HG02870 (cell line): Measurements from ENCODE around the gene PCDHGC4.
A peak's percentile ranks its signal among the peaks of the same experiment; 100 is the strongest.

Source experiments
- ATAC-seq: cut with Tn5 transposase; IDR thresholded peaks from one replicate; pipeline ENCODE4 v1.9.1; 2021; ENCODE audit warnings: mild to moderate bottlenecking, moderate library complexity; ENCODE audit not compliant: unreplicated experiment

The PCDHGC4 gene

DNA sequence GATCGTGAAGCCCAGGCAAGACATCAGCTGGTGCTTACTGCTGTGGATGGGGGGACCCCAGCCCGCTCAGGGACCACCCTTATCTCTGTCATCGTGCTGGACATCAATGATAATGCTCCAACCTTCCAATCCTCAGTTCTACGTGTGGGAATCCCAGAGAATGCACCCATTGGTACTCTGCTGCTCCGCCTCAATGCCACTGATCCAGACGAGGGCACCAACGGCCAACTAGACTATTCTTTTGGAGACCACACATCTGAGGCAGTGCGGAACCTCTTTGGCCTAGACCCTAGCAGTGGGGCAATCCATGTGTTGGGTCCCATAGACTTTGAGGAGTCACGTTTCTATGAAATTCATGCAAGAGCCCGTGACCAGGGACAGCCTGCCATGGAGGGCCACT, 5.0 kb downstream of the PCDHGC4 start:
- ATAC-seq = no peak

DNA sequence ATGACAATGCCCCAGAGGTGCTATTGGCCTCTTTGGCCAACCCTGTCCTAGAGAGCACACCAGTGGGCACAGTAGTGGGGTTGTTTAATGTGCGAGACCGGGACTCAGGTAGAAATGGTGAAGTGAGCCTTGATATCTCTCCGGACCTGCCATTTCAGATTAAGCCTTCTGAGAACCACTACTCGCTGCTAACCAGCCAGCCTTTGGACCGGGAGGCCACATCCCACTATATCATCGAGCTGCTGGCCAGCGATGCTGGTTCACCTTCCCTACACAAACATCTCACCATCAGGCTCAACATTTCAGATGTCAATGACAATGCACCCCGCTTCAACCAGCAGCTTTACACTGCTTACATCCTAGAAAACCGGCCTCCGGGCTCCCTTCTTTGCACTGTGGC, 5.4 kb downstream of the PCDHGC4 start:
- ATAC-seq = no peak

DNA sequence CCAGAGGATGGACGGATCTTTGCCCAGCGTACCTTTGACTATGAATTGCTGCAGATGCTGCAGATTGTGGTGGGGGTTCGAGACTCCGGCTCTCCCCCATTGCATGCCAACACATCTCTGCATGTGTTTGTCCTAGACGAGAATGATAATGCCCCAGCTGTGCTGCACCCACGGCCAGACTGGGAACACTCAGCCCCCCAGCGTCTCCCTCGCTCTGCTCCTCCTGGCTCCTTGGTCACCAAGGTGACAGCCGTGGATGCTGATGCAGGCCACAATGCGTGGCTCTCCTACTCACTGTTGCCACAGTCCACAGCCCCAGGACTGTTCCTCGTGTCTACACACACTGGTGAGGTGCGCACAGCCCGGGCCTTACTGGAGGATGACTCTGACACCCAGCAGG, 5.9 kb downstream of the PCDHGC4 start:
- ATAC-seq = no peak

DNA sequence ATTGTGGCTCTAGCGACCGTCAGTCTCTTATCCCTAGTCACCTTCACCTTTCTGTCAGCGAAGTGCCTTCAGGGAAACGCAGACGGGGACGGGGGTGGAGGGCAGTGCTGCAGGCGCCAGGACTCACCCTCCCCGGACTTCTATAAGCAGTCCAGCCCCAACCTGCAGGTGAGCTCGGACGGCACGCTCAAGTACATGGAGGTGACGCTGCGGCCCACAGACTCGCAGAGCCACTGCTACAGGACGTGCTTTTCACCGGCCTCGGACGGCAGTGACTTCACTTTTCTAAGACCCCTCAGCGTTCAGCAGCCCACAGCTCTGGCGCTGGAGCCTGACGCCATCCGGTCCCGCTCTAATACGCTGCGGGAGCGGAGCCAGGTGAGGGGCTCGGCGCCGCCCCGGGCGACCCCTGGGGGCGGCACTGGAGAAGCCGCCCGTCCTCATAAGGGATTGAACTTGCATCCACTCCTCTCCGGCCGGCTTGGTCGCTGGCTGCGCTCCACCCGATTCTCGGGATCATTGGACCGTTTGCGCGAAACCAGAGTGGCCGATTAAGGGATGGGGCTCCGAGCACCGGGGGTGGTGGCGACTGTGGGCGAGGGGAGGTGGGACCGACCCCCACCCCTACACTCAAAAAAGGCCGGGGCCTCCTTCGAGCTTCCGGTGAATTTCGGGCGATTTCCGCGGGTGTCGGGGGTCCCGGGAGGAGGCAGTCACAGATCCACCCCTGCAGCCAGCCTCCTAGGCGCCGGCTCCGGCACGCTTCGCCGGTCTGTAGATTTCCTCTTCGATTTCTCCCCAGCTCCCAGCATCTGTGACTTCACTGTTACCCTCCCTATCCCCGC, 6.7 kb downstream of the PCDHGC4 start:
- ATAC-seq = peak; percentile 32

DNA sequence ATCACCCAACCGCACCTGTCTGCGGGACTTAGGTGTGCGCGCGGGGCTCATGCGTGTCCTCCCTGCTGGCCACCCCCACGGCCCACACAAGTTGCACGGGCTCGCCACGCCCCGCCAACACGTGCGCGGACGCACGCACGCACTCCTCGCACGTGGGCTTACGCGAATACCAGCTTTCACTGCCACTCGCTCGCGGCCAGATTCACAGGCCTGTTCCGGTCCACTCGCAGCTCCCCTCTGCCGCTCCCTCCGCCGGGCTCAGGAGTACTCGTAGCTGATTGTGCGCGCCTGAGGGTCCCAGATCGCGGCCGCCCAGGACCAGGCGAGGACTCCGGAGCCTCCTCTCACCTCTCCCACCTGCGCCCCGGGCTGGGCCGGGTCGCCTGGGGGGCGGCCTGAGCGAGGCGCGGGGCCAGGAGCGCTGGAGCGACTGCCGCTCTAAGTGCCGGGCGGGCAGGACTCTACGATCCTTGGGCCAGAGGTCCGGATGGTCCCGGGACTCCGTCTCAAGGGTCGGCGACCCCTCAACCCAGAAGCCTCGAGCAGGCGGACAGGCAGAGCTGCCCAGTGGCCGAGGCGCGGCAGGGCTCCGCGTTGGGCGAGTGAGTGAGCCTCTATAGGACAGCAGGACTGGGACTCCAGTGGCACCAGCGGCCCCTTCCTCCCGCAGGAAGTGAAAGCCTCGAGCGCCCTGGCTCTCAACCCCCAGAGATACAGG, 7.5 kb downstream of the PCDHGC4 start:
- peak; percentile 45 for ATAC-seq

DNA sequence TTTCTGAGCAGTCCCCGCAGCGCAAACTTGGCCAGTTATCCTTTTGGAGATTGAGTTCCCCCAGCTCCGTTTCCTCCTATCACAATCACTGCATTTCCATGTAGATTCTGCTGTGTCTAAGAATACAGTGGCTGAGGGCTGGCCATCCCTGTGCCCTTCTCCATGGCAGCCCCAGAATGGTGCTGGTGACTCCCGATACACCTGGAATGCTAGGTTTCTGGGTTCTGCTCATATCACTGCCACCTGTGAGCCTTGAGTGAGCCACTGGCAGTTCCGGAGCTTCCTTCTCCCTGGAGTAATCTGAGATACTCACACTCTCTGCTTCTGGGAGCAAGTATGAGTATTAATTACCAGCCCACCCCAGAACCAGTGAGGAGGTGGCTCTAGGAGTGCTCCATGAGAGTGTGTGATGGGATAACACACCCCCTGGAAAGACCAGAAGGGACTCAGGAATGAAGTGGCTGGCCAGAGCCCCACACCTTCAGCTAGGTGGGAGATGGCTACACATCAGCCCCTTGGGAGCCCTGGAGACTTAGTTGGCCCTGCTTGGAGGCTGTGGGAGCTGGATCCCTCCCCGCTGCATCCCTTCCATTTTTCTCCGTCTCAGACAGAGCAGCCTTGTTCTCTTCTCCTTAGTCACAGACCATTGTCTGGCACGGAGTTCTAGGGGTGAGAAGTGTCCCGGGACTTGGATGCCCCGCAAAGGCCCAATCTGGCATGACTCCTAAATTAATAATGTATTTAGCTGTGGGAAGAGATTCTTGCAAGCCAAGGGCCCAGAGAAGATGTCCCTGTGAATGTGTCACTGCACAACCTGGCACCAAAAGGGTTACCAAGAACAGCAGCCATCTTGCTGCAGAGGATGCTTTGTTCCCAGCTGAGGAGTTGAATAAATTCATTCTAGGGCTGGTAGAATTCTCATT, 8.9 kb downstream of the PCDHGC4 start:
- no peak for ATAC-seq

DNA sequence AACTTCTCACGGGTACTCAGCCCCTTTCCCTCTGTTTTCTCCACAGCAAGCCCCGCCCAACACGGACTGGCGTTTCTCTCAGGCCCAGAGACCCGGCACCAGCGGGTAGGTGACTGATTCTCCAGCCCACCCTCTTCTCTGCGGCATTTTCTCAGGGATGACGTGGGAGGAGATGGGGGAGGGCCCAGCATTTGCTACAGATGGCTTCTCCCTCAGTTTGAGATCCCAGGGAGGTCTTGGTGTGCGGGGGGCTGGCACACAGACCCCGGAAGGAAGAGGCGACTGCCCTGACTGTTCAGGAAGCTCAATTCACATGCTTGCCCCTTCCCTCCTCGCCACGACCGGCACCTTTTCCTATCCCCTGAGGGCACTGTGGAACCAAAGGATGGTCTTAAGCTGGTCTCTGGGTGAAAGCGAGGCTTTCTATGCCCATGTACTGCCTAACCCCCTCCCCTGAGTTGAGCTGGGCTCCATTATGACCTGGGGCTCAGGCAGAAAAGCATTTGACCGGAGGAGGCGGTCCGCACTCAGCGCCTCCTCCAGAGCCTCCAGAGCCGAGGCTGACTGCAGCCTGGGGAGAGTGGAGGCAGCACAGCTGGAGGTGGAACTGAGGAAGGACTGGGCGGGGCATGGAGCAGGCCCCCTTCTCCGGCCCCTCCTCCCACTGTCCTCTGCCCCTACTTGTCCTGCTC, 10.1 kb downstream of the PCDHGC4 start:
- ATAC-seq = no peak

DNA sequence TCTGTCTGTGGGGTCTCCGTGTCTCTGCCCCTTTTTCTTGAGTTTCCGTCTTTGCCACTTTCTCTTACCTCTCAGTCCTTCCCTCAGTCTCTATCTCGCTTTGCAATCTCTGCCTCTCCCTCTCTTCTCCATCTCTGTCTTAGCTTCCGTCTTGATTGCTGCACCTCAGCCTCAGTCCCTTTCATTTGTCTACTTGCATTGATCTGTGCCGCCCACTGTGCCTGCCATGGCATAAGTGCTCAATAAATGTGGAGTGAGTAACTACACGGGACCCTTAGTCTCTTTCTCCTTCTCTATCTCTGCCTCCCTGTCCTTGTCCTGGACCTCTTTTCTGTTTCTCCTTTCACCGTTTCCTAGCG, 10.6 kb downstream of the PCDHGC4 start:
- no peak for ATAC-seq

DNA sequence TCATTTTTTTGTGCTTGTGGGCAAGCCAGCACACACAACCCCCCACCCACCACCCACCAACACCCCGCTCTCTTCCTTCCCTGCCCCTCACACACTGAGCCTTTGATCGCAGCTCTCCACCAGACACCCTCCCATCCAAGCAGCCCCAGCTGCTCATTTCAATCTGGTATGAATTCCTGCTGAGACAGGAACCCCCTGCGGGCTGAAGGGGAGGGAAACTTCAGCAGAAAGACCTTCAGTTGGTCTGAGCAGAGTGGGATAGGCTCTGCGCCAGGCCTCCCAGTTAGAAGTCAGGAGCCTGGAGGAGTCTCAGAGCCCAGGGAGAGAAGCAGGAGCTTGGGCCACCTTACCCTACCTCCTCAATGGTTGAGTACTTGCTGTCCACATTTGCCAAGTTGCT, 11.2 kb downstream of the PCDHGC4 start:
- ATAC-seq = no peak

DNA sequence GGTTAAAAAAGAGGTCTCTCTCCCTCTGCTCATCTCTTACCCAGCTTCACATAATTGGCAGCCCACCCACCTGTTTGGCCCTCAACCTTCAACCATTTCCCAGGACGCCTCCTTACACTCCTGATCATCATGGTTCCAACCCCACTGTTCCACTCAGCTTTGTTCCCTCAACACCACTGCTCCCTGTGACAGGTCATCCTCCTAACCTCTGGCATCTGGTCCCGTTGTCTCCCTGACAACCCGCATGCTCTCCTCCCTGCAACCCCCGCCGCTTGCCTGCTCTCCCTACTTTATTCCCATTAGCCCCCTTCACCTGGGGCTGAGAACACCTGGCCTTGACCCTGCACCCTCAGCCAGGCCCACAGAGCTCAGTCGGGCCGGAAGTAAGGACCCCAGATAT, 16.9 kb downstream of the PCDHGC4 start:
- ATAC-seq = no peak

DNA sequence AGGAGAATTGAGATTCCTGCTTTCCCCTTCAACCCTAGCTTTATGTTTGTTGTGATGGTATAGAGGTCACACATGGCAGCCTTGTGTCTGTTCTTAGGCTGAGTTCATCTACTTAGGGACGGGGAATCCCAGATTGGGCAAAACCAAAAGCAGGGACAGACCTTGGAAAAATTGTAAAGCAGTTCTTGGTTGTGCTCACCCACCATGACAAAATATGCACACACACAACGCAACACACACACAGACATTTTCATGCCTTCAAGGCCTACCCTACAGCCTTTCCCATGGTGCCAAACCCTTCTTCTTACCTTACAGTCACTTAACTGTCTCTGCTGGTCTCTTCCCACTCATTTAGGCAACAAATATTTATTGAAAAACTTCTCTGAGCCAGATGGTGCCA, 18.9 kb downstream of the PCDHGC4 start:
- ATAC-seq = no peak

DNA sequence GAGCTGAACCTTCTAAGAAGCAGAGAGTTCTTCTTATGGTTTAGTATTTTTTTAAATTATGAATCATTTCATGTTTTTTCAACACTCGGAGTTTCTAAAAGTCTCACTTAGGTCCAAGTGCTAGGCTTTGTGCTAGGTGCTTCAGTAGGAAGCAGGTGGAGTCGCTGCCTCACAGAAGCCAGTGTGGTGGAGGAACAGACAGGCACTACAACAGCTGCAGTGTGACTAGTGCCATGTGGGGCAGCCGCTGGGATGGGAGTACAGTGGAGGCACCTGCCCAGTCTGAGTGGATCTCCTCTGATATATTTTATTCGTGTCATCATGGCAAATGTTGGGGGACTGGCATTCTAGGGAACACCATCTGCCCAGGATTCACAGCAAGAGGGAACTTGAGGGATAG, 19.4 kb downstream of the PCDHGC4 start:
- ATAC-seq = no peak

DNA sequence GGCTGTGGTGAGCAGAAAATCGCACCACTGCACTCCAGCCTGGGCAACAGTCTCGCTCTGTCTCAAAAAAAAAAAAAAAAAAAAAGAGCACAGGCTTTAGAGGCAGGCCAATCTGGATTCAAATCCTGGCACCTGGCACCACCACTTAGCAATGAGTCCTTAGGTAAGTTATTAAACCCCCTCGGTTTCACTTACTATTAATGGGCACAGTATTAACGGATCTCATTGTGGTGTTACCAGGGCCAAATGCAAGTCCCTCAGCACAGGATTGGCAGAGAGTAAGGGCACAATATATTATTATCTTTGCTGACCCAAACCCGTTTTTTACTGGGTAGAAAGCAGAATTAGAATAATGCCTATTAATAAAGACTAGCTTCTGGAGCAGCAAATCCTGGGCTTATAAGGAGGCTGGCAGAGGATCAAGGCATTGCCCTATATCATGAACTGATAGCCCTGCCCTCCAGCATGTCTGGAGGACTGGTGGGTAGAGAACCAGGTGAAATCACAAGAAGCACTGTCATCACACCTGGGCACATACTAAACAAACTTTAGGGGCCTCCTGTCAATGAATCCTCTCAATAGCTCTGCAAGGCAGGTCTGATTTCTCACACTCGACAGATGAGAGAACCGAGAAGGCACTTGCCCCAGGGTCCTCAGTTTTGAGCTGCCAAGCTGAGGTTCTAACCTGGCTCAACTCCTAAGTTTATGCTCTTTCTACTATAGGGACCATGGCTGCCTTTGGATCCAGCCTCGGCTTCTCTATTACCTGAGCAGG, 21.7 kb downstream of the PCDHGC4 start:
- ATAC-seq = no peak

DNA sequence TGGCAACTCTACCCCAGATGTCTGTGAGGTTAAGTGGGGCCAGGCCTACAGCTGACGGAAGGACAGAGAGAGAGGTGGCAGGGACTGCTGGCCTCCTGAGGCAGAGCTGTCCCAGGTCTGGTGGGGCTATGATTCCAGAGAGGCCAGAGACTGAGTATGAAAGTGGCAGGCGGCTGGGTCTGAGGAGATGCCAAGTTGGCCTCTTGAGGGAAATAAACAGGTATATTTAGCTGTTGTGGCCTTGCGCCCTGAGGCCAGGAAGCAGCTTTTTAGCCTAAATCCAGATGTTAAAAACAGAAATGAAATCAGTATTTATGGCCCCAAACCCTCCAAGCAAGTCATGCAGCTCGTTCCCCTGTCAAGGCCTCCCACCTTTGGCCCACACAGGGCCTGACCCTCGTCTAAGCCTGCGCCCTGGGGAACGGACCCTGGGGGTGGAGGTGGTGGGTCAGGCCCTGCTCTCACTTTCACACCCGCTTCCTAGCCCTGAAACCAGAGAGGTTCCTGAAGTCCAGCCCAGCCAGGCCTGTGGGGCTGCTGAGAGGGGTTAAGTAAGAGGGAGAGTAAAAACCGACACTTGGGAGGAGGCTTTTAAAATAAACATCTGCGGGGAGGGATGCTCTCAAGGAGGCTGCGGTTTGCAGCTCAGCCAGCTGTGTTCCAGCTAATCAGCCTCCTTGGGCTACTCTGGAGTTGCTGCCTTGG, 22.7 kb downstream of the PCDHGC4 start:
- ATAC-seq = peak; percentile 38

DNA sequence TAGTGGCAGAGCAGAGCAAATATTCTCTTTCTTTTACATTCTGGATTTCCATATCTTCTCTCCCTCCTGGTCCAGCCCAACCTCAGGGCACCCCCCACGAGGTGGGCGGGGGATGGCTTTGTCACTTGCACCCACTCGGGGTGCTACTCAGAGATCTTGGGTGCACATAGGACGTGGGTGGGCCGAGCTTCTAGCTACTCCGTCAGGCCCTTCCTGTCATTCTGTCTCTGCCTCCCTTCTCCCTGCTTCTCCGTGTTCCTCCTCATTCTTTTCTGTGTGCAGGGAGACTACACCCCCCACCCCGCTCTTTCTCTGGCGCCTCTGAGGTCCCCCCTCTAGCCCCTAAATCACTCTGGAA, 23.6 kb downstream of the PCDHGC4 start:
- ATAC-seq = no peak

DNA sequence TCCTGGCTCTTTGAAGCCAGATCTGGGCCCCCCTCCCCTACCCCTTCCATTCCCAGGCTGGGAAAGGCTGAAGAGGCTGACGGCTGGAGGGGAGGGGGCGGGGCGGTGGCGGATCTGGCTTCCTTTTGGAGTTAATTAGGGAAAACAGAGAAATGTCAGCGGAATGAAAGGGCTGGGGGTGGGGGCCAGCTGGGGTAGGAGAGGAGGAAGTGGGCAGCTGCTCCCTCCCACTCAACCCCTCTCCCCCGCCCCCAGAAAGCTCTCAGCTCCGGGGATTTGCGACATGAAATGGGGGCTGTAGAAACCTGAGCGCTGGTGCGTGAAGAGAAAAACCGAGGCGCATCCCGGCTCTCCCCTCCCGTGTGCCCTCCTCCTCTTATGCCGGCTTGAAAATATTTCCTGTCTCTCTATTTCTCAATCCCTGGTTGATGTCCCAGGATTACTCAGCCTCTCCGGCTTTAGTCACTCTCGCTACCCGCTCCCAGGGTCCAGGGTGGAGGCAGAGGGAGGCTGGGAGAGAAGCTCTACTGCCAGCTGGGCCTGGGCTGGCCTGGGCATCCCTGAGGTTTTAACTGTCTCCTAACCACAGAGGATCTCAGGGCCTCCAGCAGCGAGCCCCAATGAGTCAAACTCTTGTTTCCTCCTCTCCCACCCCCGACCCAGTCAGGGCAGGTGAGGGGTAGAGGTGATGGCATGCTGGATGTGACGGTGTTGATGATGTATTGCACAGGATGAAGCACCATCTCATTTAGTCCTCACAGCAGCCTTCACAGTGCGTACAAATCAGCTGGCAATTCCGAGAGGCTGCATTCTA, 24.2 kb downstream of the PCDHGC4 start:
- ATAC-seq = no peak

DNA sequence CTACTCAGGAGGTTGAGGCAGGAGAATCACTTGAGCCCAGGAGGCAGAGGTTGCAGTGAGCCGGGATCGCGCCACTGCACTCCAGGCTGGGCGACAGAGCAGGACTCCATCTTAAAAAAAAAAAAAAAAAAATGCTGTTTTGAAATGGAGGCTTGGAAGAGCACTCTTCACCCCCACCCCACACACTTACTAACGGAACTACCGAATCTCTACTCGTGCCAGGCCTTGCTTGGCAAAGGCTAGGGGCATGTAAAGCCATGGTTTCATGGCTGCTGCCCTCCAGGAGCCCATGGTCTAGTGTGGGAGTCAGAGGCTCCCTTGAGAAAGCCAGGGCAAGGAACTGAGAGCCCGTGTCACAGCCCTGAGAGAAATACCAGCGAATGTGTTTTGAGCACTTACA, 25.3 kb downstream of the PCDHGC4 start:
- ATAC-seq = no peak

DNA sequence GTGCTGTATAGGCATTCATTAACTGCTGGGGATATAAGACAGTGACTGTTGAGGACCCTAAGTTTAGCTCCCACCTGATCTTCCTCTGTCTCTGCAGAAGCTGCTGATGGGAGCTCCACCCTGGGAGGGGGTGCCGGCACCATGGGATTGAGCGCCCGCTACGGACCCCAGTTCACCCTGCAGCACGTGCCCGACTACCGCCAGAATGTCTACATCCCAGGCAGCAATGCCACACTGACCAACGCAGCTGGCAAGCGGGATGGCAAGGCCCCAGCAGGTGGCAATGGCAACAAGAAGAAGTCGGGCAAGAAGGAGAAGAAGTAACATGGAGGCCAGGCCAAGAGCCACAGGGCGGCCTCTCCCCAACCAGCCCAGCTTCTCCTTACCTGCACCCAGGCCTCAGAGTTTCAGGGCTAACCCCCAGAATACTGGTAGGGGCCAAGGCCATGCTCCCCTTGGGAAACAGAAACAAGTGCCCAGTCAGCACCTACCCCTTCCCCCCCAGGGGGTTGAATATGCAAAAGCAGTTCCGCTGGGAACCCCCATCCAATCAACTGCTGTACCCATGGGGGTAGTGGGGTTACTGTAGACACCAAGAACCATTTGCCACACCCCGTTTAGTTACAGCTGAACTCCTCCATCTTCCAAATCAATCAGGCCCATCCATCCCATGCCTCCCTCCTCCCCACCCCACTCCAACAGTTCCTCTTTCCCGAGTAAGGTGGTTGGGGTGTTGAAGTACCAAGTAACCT, 26.2 kb downstream of the PCDHGC4 start:
- ATAC-seq = no peak
